GM23338 (cell line): ENCODE measurements around the gene KHDC1. TPM values are rescaled to one million over a fixed set of nuclear protein-coding genes. Genes with fewer than 3 reads are reported as not detected.
"Not testable (repeated sequence)": the region's sequence is repeated elsewhere in the genome, so short reads cannot be mapped to it uniquely, and the experiment has no call there.

Experiments
- ATAC-seq: fragments of 200-7000 bp; cut with Tn5 transposase; 3 replicates; pipeline ENCODE4 v1.9.1; 2020
- DNase-seq: peaks from one replicate; pipeline ENCODE4 v3.0.0-alpha.2; 2015; ENCODE audit warnings: low spot score
- H2AFZ ChIP-seq: fragments of 200-600 bp; sonication (generic); 2 replicates; pipeline ENCODE4 v1.8.0; 2016; ENCODE audit warnings: antibody characterized with exemption, mild to moderate bottlenecking, moderate library complexity
- H3F3A ChIP-seq: fragments of 200-600 bp; sonication (generic); replicated peaks from 2 replicates; pipeline ENCODE4 v1.8.0; 2017; ENCODE audit warnings: antibody characterized with exemption, mixed run types, low read depth
- H3K27ac ChIP-seq: fragments of 200-600 bp; sonication (generic); 2 replicates; pipeline ENCODE4 v1.6.1; 2016; ENCODE audit warnings: low read depth
- H3K27me3 ChIP-seq: fragments of 200-600 bp; sonication (generic); 2 replicates; pipeline ENCODE4 v1.8.0; 2016; ENCODE audit warnings: mild to moderate bottlenecking, mixed run types, moderate library complexity; ENCODE audit not compliant: insufficient read depth
- H3K36me3 ChIP-seq: fragments of 200-600 bp; sonication (generic); 2 replicates; pipeline ENCODE4 v1.8.0; 2016; ENCODE audit warnings: mild to moderate bottlenecking; ENCODE audit not compliant: insufficient read depth
- H3K4me1 ChIP-seq: fragments of 200-600 bp; sonication (generic); 2 replicates; pipeline ENCODE4 v1.8.0; 2016; ENCODE audit warnings: mild to moderate bottlenecking, moderate library complexity; ENCODE audit not compliant: insufficient read depth
- H3K4me2 ChIP-seq: fragments of 200-600 bp; sonication (generic); 2 replicates; pipeline ENCODE4 v1.7.1; 2017; ENCODE audit warnings: mixed run types
- H3K4me3 ChIP-seq: fragments of 200-600 bp; sonication (generic); 2 replicates; pipeline ENCODE4 v1.6.1; 2016; ENCODE audit warnings: mixed run types
- H3K79me2 ChIP-seq: fragments of 200-600 bp; sonication (generic); replicated peaks from 2 replicates; pipeline ENCODE4 v1.8.0; 2017; ENCODE audit warnings: mild to moderate bottlenecking; ENCODE audit not compliant: insufficient read depth
- H3K9me2 ChIP-seq: fragments of 200-600 bp; sonication (generic); 2 replicates; pipeline ENCODE4 v1.8.0; 2017; ENCODE audit not compliant: insufficient read depth
- H4K20me1 ChIP-seq: fragments of 200-600 bp; sonication (generic); replicated peaks from 2 replicates; pipeline ENCODE4 v1.8.0; 2017; ENCODE audit warnings: mild to moderate bottlenecking; ENCODE audit not compliant: insufficient read depth
- H3K27ac Mint-ChIP-seq: 2 replicates; pipeline ENCODE4 v1.8.0; 2020; ENCODE audit warnings: inconsistent platforms, mild to moderate bottlenecking, moderate library complexity, mixed read lengths
- H3K27me3 Mint-ChIP-seq: 3 replicates; pipeline ENCODE4 v1.8.0; 2022; ENCODE audit warnings: low read depth, mild to moderate bottlenecking, moderate library complexity, mixed read lengths, inconsistent platforms; ENCODE audit not compliant: insufficient read depth, poor library complexity
- H3K36me3 Mint-ChIP-seq: 3 replicates; pipeline ENCODE4 v1.8.0; 2021; ENCODE audit warnings: low read depth, mild to moderate bottlenecking, inconsistent platforms, moderate library complexity, mixed read lengths
- H3K4me1 Mint-ChIP-seq: 3 replicates; pipeline ENCODE4 v1.8.0; 2020; ENCODE audit warnings: mild to moderate bottlenecking, inconsistent platforms, mixed read lengths
- H3K4me3 Mint-ChIP-seq: 3 replicates; pipeline ENCODE4 v1.8.0; 2021; ENCODE audit warnings: moderate library complexity, mild to moderate bottlenecking, inconsistent platforms, mixed read lengths
- H3K9me3 Mint-ChIP-seq: 3 replicates; pipeline ENCODE4 v1.8.0; 2020; ENCODE audit warnings: moderate library complexity, mild to moderate bottlenecking, inconsistent platforms, mixed read lengths
- CREB1 ChIP-seq: fragments of 250-450 bp; sonication (Bioruptor Pico); IDR thresholded peaks from 2 replicates; pipeline ENCODE4 v1.5.0; 2020; ENCODE audit warnings: low read depth, mild to moderate bottlenecking, moderate library complexity
- EZH2phosphoT487 ChIP-seq: fragments of 200-600 bp; sonication (generic); IDR thresholded peaks from one replicate; pipeline ENCODE4 v1.8.1; 2018; ENCODE audit warnings: antibody characterized with exemption; ENCODE audit not compliant: unreplicated experiment
- JUNB ChIP-seq: IDR thresholded peaks from one replicate; pipeline ENCODE4 v1.6.1; 2016; ENCODE audit warnings: antibody characterized with exemption; ENCODE audit not compliant: unreplicated experiment
- NANOG ChIP-seq: IDR thresholded peaks from 2 replicates; pipeline ENCODE4 v1.6.1; 2016; ENCODE audit warnings: antibody characterized with exemption, borderline replicate concordance
- POLR2AphosphoS5 ChIP-seq: IDR thresholded peaks from 2 replicates; pipeline ENCODE4 v1.6.1; 2016; ENCODE audit warnings: antibody characterized with exemption, low read depth
- REST ChIP-seq: IDR thresholded peaks from one replicate; pipeline ENCODE4 v1.6.1; 2018; ENCODE audit warnings: antibody characterized with exemption; ENCODE audit not compliant: unreplicated experiment
- STAT1 ChIP-seq: IDR thresholded peaks from one replicate; pipeline ENCODE4 v1.6.1; 2016; ENCODE audit warnings: antibody characterized with exemption; ENCODE audit not compliant: unreplicated experiment
- ZNF331 ChIP-seq: fragments of 250-450 bp; sonication (Bioruptor Pico); IDR thresholded peaks from 2 replicates; pipeline ENCODE4 v1.5.0; 2020; ENCODE audit warnings: low read depth, mild to moderate bottlenecking, moderate library complexity
- polyA plus RNA-seq: library from polyadenylated mRNA; unstranded; fragments of >200 nt; fragmentation: Nextera tagmentation; extraction: Ambion mirVana; gene quantifications from 2 replicates; pipeline ENCODE4 v1.2.1, GENCODE V29; 2016
- total RNA-seq: library from RNA; depleted of rRNA; stranded (reverse); fragments of >200 nt; shearing (Covaris generic); gene quantifications from 2 replicates; pipeline ENCODE4 v1.2.3, GENCODE V29; 2014
- TF ChIP-seq, protein P1 (sequence below): fragments of 250-450 bp; sonication (Bioruptor Pico); IDR thresholded peaks from 2 replicates; pipeline ENCODE4 v1.5.0; 2020; ENCODE audit warnings: mild to moderate bottlenecking, moderate library complexity

The KHDC1 gene
- total and polyA plus RNA-seq, 2 experiments from 2014 or later: 5.6 to 6.9 TPM

GRCh38 chr6:73308712-73309534, 45.9 kb upstream of the KHDC1 start (continued):
- 0 out of 2 replicates have a peak, but pooled peaks have one; percentile 14 for TF ChIP-seq POLR2AphosphoS5
- TF ChIP-seq NANOG: no peak

DNA sequence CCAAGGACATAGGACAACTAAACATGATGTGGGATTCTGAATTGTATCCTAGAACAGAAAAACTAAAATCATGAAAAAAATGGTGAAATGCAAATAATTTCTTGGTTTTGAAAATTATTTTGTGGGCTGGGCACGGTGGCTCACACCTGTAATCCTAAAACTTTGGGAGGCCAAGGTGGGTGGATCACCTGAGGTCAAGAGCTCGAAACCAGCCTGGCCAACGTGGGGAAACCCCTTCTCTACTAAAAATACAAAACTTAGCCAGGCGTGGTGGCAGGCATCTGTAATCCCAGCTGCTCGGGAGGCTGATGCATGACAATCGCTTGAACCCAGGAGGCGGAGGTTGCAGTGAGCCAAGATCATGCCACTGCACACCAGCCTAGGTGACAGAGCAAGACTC, 40.8 kb upstream of the KHDC1 start:
- not testable (repeated sequence) for H3K4me3 ChIP-seq, H3K4me1 ChIP-seq, H3F3A ChIP-seq, H3K36me3 ChIP-seq, H3K27me3 ChIP-seq, H3K9me2 ChIP-seq, H3K27ac ChIP-seq, DNase-seq, H3K9me3 Mint-ChIP-seq, ATAC-seq, H3K4me2 ChIP-seq, H3K27ac Mint-ChIP-seq, H3K4me3 Mint-ChIP-seq, H2AFZ ChIP-seq, H3K27me3 Mint-ChIP-seq, H4K20me1 ChIP-seq
- Mint-ChIP-seq H3K36me3 (peaks cover 14% of the 10 kb centered on the region), H3K4me1 (peaks cover 11% of the 10 kb centered on the region)
- H3K79me2 ChIP-seq: peaks cover 22% of the 10 kb centered on the region

GRCh38 chr6:73302339-73302738, 39.3 kb upstream of the KHDC1 start:
- Histone ChIP-seq H3K36me3 (peaks cover 6% of the 10 kb centered on the region; the same call in 1 of the 2 replicates), H3K4me3 (no peak overlapping the region), H2AFZ (no peak overlapping the region), H3K27ac (no peak overlapping the region), H3K4me2 (no peak overlapping the region), H3K4me1 (peaks cover 6% of the 10 kb centered on the region; the same call in 1 of the 2 replicates), H3K9me2 (no peaks in the 10 kb centered on the region), H3K27me3 (no peaks in the 10 kb centered on the region), H4K20me1 (peaks cover 7% of the 10 kb centered on the region; the same call in 1 of the 2 replicates), H3K79me2 (peaks cover 21% of the 10 kb centered on the region), H3F3A (no peaks in the 10 kb centered on the region)
- ATAC-seq (no peak), DNase-seq (no peak)
- Mint-ChIP-seq H3K4me1 (peaks cover 9% of the 10 kb centered on the region), H3K27ac (no peak overlapping the region), H3K36me3 (peaks cover 16% of the 10 kb centered on the region), H3K9me3 (no peaks in the 10 kb centered on the region), H3K4me3 (no peak overlapping the region), H3K27me3 (peaks cover 2% of the 10 kb centered on the region)
- TF ChIP-seq ZNF331 (CRISPR knock-in tag): no peak
- TF ChIP-seq JUNB: no peak
- no peak for TF ChIP-seq NANOG
- TF ChIP-seq CREB1 (CRISPR knock-in tag): no peak
- no peak for TF ChIP-seq REST
- no peak for TF ChIP-seq EZH2phosphoT487
- TF ChIP-seq STAT1: no peak
- TF ChIP-seq, protein P1, sequence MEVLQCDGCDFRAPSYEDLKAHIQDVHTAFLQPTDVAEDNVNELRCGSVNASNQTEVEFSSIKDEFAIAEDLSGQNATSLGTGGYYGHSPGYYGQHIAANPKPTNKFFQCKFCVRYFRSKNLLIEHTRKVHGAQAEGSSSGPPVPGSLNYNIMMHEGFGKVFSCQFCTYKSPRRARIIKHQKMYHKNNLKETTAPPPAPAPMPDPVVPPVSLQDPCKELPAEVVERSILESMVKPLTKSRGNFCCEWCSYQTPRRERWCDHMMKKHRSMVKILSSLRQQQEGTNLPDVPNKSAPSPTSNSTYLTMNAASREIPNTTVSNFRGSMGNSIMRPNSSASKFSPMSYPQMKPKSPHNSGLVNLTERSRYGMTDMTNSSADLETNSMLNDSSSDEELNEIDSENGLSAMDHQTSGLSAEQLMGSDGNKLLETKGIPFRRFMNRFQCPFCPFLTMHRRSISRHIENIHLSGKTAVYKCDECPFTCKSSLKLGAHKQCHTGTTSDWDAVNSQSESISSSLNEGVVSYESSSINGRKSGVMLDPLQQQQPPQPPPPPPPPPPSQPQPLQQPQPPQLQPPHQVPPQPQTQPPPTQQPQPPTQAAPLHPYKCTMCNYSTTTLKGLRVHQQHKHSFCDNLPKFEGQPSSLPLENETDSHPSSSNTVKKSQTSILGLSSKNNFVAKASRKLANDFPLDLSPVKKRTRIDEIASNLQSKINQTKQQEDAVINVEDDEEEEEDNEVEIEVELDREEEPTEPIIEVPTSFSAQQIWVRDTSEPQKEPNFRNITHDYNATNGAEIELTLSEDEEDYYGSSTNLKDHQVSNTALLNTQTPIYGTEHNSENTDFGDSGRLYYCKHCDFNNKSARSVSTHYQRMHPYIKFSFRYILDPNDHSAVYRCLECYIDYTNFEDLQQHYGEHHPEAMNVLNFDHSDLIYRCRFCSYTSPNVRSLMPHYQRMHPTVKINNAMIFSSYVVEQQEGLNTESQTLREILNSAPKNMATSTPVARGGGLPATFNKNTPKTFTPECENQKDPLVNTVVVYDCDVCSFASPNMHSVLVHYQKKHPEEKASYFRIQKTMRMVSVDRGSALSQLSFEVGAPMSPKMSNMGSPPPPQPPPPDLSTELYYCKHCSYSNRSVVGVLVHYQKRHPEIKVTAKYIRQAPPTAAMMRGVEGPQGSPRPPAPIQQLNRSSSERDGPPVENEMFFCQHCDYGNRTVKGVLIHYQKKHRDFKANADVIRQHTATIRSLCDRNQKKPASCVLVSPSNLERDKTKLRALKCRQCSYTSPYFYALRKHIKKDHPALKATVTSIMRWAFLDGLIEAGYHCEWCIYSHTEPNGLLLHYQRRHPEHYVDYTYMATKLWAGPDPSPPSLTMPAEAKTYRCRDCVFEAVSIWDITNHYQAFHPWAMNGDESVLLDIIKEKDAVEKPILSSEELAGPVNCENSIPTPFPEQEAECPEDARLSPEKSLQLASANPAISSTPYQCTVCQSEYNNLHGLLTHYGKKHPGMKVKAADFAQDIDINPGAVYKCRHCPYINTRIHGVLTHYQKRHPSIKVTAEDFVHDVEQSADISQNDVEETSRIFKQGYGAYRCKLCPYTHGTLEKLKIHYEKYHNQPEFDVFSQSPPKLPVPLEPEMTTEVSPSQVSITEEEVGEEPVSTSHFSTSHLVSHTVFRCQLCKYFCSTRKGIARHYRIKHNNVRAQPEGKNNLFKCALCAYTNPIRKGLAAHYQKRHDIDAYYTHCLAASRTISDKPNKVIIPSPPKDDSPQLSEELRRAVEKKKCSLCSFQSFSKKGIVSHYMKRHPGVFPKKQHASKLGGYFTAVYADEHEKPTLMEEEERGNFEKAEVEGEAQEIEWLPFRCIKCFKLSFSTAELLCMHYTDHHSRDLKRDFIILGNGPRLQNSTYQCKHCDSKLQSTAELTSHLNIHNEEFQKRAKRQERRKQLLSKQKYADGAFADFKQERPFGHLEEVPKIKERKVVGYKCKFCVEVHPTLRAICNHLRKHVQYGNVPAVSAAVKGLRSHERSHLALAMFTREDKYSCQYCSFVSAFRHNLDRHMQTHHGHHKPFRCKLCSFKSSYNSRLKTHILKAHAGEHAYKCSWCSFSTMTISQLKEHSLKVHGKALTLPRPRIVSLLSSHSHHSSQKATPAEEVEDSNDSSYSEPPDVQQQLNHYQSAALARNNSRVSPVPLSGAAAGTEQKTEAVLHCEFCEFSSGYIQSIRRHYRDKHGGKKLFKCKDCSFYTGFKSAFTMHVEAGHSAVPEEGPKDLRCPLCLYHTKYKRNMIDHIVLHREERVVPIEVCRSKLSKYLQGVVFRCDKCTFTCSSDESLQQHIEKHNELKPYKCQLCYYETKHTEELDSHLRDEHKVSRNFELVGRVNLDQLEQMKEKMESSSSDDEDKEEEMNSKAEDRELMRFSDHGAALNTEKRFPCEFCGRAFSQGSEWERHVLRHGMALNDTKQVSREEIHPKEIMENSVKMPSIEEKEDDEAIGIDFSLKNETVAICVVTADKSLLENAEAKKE (CRISPR knock-in tag): no peak
